A673 (cell line): ENCODE measurements around the gene ADCYAP1.

Source experiments
- EZH2 ChIP-seq: fragments of 200-600 bp; sonication (generic); IDR thresholded peaks from 2 replicates; pipeline ENCODE4 v1.6.1; 2017; ENCODE audit warnings: borderline replicate concordance, low read depth, mild to moderate bottlenecking, mixed read lengths, antibody characterized with exemption, low read length; ENCODE audit not compliant: poor library complexity, severe bottlenecking
- TF ChIP-seq, protein P1 (sequence below): fragments of 300-800, 200-600 bp; sonication (generic); conservative IDR thresholded peaks from 2 replicates; pipeline ENCODE4 v1.5.1; 2017; ENCODE audit warnings: low read depth, mild to moderate bottlenecking, antibody characterized with exemption, low read length, moderate library complexity, mixed read lengths

DNA sequence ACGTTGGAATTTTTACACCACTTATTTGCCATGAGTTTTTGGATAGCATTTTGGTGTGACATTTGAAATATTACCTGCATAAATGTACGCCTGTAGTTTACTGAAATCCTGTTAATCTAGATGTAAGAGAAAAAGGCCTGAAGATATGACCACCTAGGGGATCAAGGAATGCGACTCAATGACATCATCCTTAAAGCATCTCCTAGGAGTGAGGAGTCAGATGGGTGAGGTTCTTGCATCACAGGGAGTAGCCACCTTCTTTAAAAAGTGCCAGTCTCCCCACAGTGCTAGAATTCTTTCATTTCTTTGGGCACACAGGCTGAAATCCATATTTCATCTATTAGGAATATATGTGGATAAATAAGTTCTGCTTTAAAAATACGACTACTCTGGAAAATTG lies 34.5 kb downstream of the ADCYAP1 start:
- TF ChIP-seq, protein P1, sequence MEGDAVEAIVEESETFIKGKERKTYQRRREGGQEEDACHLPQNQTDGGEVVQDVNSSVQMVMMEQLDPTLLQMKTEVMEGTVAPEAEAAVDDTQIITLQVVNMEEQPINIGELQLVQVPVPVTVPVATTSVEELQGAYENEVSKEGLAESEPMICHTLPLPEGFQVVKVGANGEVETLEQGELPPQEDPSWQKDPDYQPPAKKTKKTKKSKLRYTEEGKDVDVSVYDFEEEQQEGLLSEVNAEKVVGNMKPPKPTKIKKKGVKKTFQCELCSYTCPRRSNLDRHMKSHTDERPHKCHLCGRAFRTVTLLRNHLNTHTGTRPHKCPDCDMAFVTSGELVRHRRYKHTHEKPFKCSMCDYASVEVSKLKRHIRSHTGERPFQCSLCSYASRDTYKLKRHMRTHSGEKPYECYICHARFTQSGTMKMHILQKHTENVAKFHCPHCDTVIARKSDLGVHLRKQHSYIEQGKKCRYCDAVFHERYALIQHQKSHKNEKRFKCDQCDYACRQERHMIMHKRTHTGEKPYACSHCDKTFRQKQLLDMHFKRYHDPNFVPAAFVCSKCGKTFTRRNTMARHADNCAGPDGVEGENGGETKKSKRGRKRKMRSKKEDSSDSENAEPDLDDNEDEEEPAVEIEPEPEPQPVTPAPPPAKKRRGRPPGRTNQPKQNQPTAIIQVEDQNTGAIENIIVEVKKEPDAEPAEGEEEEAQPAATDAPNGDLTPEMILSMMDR, result no peak
- no peak for TF ChIP-seq EZH2
